Measurements from ENCODE around the gene GALNT18. TPM values are rescaled to one million over a fixed set of nuclear protein-coding genes. Genes with fewer than 3 reads are reported as not detected.
A peak's percentile ranks its signal among the peaks of the same experiment; 100 is the strongest.

The GALNT18 gene
- total RNA-seq, 1 donor from 2014 or later = 11.7 TPM

DNA sequence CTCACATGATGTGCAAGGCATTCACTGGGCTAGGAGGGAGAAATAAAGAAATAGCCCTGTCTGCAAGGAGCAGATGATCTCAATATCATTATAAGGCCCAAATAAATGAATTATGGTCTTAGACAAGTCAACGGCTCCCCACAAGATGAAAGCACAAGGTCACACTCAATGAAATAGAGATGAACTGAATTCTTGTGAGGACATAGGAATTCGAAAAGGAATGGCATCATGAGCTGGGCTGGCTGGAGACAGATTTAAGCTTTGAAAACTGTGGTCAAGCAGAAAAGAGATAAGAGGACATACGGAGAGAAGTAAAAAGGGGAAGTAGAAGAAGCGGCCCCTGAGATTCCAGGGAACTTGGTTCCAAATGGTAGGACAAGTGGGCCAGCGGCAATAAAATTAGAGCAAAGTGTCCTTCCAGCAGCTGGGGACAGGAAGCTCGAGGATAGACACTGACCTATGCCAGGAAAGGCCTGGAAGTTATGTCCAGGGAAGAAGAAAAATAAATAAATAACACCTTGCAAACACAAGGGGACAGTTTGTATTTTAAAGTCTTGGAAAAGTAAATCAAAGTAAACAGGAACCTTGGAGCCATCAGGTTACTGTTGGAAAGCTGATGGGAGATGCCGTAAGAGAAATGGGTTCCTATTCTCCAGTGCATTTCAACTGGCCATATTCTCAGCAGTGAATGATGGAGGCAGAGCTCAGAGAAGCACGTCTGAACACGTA lies 37.8 kb downstream of the GALNT18 start:
- Mint-ChIP-seq H3K27ac (no peak overlapping the region), H3K9me3 (no peaks in the 10 kb centered on the region), H3K36me3 (no peaks in the 10 kb centered on the region), H3K4me3 (no peak overlapping the region), H3K4me1 (ENCODE audit: unreplicated experiment) (peaks cover 12% of the 10 kb centered on the region), H3K27me3 (peaks cover 15% of the 10 kb centered on the region)
- TF ChIP-seq, protein P1, sequence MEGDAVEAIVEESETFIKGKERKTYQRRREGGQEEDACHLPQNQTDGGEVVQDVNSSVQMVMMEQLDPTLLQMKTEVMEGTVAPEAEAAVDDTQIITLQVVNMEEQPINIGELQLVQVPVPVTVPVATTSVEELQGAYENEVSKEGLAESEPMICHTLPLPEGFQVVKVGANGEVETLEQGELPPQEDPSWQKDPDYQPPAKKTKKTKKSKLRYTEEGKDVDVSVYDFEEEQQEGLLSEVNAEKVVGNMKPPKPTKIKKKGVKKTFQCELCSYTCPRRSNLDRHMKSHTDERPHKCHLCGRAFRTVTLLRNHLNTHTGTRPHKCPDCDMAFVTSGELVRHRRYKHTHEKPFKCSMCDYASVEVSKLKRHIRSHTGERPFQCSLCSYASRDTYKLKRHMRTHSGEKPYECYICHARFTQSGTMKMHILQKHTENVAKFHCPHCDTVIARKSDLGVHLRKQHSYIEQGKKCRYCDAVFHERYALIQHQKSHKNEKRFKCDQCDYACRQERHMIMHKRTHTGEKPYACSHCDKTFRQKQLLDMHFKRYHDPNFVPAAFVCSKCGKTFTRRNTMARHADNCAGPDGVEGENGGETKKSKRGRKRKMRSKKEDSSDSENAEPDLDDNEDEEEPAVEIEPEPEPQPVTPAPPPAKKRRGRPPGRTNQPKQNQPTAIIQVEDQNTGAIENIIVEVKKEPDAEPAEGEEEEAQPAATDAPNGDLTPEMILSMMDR (conservative IDR thresholded peaks at IDR 0.05) = no peak
- no peak for DNase-seq (ENCODE audit: extremely low spot score, unreplicated experiment)

DNA sequence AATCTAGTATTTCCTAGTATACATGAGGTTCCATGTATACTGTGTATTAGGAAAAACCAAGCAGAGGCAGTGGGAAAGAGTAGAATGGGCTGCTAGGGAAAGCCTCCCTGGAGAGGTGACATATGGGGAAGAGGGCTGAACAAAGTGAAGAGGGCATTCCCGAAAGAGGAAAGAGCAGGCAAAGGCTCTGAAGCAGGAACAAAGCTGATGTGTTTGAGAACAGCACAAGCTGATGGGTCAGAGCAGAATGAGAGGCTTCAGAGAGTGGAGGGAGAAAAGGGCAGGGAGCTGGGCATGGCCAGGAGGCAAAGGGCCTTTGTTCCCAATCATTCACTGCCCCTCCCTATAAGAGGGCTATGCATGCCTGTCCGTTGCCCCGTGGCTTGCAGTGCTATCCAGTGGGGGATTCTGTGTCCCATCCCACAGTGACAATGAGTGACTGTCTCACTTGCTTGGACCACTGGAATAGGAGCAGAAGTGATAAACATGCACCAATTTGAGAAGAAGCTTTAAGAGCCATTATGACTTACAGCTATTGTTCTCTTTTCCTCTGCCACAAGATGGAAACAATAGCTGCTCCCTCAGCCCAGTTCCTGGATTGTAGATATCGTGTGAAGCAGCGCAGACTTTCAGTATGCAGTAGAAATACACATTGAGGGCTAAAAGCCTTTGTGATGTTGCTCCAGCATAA lies 39.6 kb downstream of the GALNT18 start:
- peaks cover 25% of the 10 kb centered on the region for H3K27me3 Mint-ChIP-seq
- TF ChIP-seq, protein P1 (conservative IDR thresholded peaks at IDR 0.05) = no peak
- peak overlapping the region; percentile 44 for H3K27ac Mint-ChIP-seq
- no peak for DNase-seq (ENCODE audit: extremely low spot score, unreplicated experiment)
- no peaks in the 10 kb centered on the region for H3K36me3 Mint-ChIP-seq
- H3K4me1 Mint-ChIP-seq (ENCODE audit: unreplicated experiment) = peaks cover 17% of the 10 kb centered on the region
- no peaks in the 10 kb centered on the region for H3K9me3 Mint-ChIP-seq
- no peak overlapping the region for H3K4me3 Mint-ChIP-seq

DNA sequence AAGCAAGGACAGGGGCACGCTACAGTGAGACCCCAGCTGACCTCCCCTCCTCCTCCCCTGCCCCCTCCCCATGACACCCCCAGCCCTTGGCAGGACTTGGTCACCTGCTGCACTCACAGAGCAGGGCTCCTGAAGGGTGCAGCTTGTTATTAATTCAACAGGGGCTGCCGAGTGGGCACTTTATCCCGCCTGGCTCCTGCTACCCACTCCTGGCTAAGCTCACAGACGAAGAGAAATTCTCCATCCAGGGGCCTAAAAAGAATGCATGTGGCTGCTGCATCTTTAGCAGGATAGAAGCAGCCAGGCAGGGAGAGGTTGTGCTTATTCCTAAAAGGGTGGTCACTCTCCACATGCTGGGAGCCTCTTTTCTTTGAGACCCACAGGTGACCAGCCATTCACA lies 40.3 kb downstream of the GALNT18 start:
- H3K4me3 Mint-ChIP-seq = no peak overlapping the region
- no peaks in the 10 kb centered on the region for H3K36me3 Mint-ChIP-seq
- H3K27me3 Mint-ChIP-seq = peaks cover 25% of the 10 kb centered on the region
- H3K27ac Mint-ChIP-seq = peak overlapping the region; percentile 44
- peak; percentile 39 for DNase-seq (ENCODE audit: extremely low spot score, unreplicated experiment)
- peaks cover 17% of the 10 kb centered on the region for H3K4me1 Mint-ChIP-seq (ENCODE audit: unreplicated experiment)
- H3K9me3 Mint-ChIP-seq = no peaks in the 10 kb centered on the region
- TF ChIP-seq, protein P1 (conservative IDR thresholded peaks at IDR 0.05) = no peak

DNA sequence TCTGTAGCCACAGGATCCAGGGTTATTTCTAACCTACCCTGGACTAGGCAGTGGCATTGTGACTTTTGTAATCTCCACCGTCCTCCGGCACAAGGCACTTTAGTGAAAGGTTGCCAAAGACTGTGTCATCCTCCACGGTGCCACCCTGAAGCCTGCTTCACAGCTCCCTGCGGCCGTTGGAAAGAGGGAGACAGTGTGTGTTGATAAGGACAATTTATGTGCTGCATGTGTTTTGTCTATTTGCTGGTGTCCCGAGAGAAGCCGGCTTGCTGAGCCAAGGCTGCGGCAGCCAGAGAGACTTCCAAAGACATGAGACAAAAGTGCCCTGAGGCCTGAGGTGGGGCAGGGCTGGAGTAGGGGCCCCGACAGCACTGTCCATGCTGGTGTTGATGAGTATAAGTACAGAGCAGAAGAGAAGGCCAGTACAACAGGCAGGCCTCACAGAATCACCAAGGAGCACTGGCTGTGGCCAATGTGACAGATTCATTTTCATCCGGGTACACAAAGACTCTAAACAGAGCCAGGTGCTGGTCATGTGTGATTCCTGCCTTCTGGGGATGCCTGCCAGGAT lies 40.9 kb downstream of the GALNT18 start:
- H3K4me1 Mint-ChIP-seq (ENCODE audit: unreplicated experiment) = peaks cover 17% of the 10 kb centered on the region
- TF ChIP-seq, protein P1 (conservative IDR thresholded peaks at IDR 0.05) = no peak
- H3K27me3 Mint-ChIP-seq = peaks cover 25% of the 10 kb centered on the region
- no peaks in the 10 kb centered on the region for H3K36me3 Mint-ChIP-seq
- DNase-seq (ENCODE audit: extremely low spot score, unreplicated experiment) = peak; percentile 37
- H3K4me3 Mint-ChIP-seq = no peak overlapping the region
- peak overlapping the region; percentile 31 for H3K27ac Mint-ChIP-seq
- H3K9me3 Mint-ChIP-seq = no peaks in the 10 kb centered on the region

DNA sequence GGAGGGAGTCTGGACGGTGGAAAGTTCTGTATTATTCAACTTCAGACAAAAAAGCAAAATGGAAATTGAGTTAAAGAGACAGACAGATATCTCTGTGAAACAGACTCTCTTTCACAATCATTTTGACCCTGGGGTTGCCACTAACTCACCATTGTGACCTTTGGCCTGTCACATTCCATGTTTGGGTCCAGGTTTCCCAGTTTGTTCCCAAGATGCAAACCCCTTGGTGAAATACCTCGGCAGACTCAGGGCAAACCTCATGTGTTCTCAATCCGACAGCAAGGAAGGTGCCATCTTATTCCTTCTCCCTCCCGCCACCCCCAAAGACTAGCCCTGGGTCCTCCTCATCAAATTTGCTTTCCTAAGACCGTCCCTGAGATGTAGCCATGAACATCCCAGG lies 41.8 kb downstream of the GALNT18 start:
- H3K9me3 Mint-ChIP-seq = no peaks in the 10 kb centered on the region
- DNase-seq (ENCODE audit: extremely low spot score, unreplicated experiment) = peak; percentile 15
- no peak overlapping the region for H3K4me3 Mint-ChIP-seq
- H3K27me3 Mint-ChIP-seq = peaks cover 25% of the 10 kb centered on the region
- H3K36me3 Mint-ChIP-seq = no peaks in the 10 kb centered on the region
- H3K27ac Mint-ChIP-seq = no peak overlapping the region
- peaks cover 17% of the 10 kb centered on the region for H3K4me1 Mint-ChIP-seq (ENCODE audit: unreplicated experiment)
- TF ChIP-seq, protein P1 (conservative IDR thresholded peaks at IDR 0.05) = no peak

Data from type B pancreatic cell (in vitro differentiated cells).